OCI-LY7 (cell line): ENCODE results near the gene ZBTB42. TPM values are rescaled to one million over a fixed set of nuclear protein-coding genes. Genes with fewer than 3 reads are reported as not detected.

Experiments used
- BruUV-seq: library from RNA; stranded (reverse); fragments of 400-500 nt; replicated peaks from 2 replicates; lab custom pipeline; 2021; lab: Mats Ljungman, UMichigan
- CTCF ChIA-PET: fragments of 300-600 bp; sonication (Branson Sonifier 250); formaldehyde crosslinking; loops from one replicate; lab custom pipeline; 2022; ENCODE audit warnings: antibody characterized with exemption; ENCODE audit not compliant: unreplicated experiment; lab: Charles Lee
- POLR2A ChIA-PET: fragments of 300-600 bp; sonication (Branson Sonifier 250); formaldehyde crosslinking; loops from one replicate; lab custom pipeline; 2022; ENCODE audit warnings: antibody characterized with exemption; lab: Charles Lee
- DNase-seq: peaks from one replicate; pipeline ENCODE4 v3.0.0-alpha.2; 2015; ENCODE audit warnings: low spot score
- H2AFZ ChIP-seq: fragments of 200-600 bp; sonication (generic), shearing (Covaris generic); 2 replicates; pipeline ENCODE4 v1.6.1; 2014; ENCODE audit warnings: mild to moderate bottlenecking, antibody characterized with exemption, low read length, moderate library complexity
- H3K27ac ChIP-seq: fragments of 200-600 bp; sonication (generic); 2 replicates; pipeline ENCODE4 v1.5.1; 2014; ENCODE audit warnings: mixed run types, low read depth, mild to moderate bottlenecking, moderate library complexity, low read length, inconsistent platforms; ENCODE audit not compliant: poor library complexity, severe bottlenecking
- H3K36me3 ChIP-seq: fragments of 200-600 bp; sonication (generic); 2 replicates; pipeline ENCODE4 v1.6.1; 2014; ENCODE audit warnings: mild to moderate bottlenecking, antibody characterized with exemption, low read length, moderate library complexity, mixed read lengths; ENCODE audit not compliant: insufficient read depth
- H3K4me1 ChIP-seq: fragments of 200-600 bp; sonication (generic); 2 replicates; pipeline ENCODE4 v1.5.1; 2014; ENCODE audit warnings: mild to moderate bottlenecking, low read length; ENCODE audit not compliant: insufficient read depth, poor library complexity, severe bottlenecking
- H3K4me2 ChIP-seq: fragments of 200-600 bp; sonication (generic); 2 replicates; pipeline ENCODE4 v1.6.1; 2014; ENCODE audit warnings: mild to moderate bottlenecking, low read length
- H3K4me3 ChIP-seq: fragments of 200-600 bp; sonication (generic); 2 replicates; pipeline ENCODE4 v1.5.1; 2014; ENCODE audit warnings: mild to moderate bottlenecking, low read depth, low read length; ENCODE audit not compliant: poor library complexity, severe bottlenecking
- H3K79me2 ChIP-seq: fragments of 200-600 bp; sonication (generic); 2 replicates; pipeline ENCODE4 v1.6.1; 2016; ENCODE audit warnings: low read depth, mild to moderate bottlenecking, low read length, moderate library complexity, mixed read lengths; ENCODE audit not compliant: insufficient read depth
- H3K9me2 ChIP-seq: fragments of 200-600 bp; sonication (generic); 2 replicates; pipeline ENCODE4 v1.6.1; 2016; ENCODE audit warnings: mild to moderate bottlenecking, low read length, mixed read lengths; ENCODE audit not compliant: insufficient read depth
- H3K9me3 ChIP-seq: fragments of 200-600 bp; sonication (generic); 2 replicates; pipeline ENCODE4 v1.6.1; 2014; ENCODE audit warnings: mild to moderate bottlenecking, mixed run types, low read length, mixed read lengths
- H4K20me1 ChIP-seq: fragments of 200-600 bp; sonication (generic); 2 replicates; pipeline ENCODE4 v1.6.1; 2014; ENCODE audit warnings: mild to moderate bottlenecking, antibody characterized with exemption, low read length, moderate library complexity, mixed read lengths; ENCODE audit not compliant: insufficient read depth
- CTCF ChIP-seq: fragments of 200-600 bp; sonication (generic); conservative IDR thresholded peaks from 2 replicates; pipeline ENCODE4 v1.5.1; 2014; ENCODE audit warnings: mild to moderate bottlenecking, antibody characterized with exemption, low read length, moderate library complexity, mixed read lengths
- EZH2phosphoT487 ChIP-seq: fragments of 200-600 bp; sonication (generic); IDR thresholded peaks from 2 replicates; pipeline ENCODE4 v1.6.1; 2018; ENCODE audit warnings: low read depth, borderline replicate concordance, mild to moderate bottlenecking, mixed run types, antibody characterized with exemption, low read length, moderate library complexity, mixed read lengths
- intact Hi-C: fragments of 100-400 bp; cut with micrococcal nuclease; formaldehyde crosslinking; loops from one replicate; pipeline ENCODE4 v1.10.0; 2022; ENCODE audit not compliant: unreplicated experiment
- total RNA-seq, 2 experiments: library from RNA; depleted of rRNA in 1 of 2; stranded (reverse); fragments of >200 nt in 1 of 2; shearing (Covaris generic) in 1 of 2; gene quantifications; 2 replicates each; pipeline ENCODE4 v1.2.3, GENCODE V29; 2014 to 2022

Gene ZBTB42
- total RNA-seq, 2 experiments from 2014 or later, result 0.98 to 1.9 TPM

- Histone ChIP-seq H3K9me3 (no peaks in the 10 kb centered on the region), H3K27ac (no peak overlapping the region), H3K36me3 (peaks cover 62% of the 10 kb centered on the region), H3K4me2 (no peak overlapping the region), H3K4me1 (peaks cover 4% of the 10 kb centered on the region), H3K4me3 (no peak overlapping the region), H2AFZ (no peak overlapping the region), H3K79me2 (no peaks in the 10 kb centered on the region), H4K20me1 (no peaks in the 10 kb centered on the region), H3K9me2 (no peaks in the 10 kb centered on the region)
- no TSS peak for BruUV-seq
- ChIA-PET CTCF (no interaction called here), POLR2A (interaction anchor here (0.6 kb wide), 1 partner anchor 262 kb away, joined by 3 read pairs; no protein-coding TSS in a partner anchor)
- intact Hi-C loops, result no loop called here
- TF ChIP-seq EZH2phosphoT487 (no peak), CTCF (no peak)
- DNase-seq, result no peak
Measured at GRCh38 chr14:104772707-104773504, 28.0 kb upstream of the ZBTB42 start.

- no peak overlapping the region for H3K4me3 ChIP-seq
- H3K4me1 ChIP-seq, result peaks cover 1% of the 10 kb centered on the region
- H3K27ac ChIP-seq, result no peak overlapping the region
- ChIA-PET CTCF (no interaction called here), POLR2A (no interaction called here)
- intact Hi-C loops, result no loop called here
- no peak for TF ChIP-seq EZH2phosphoT487
- no peak overlapping the region for H3K4me2 ChIP-seq
- H4K20me1 ChIP-seq, result no peaks in the 10 kb centered on the region
- no peaks in the 10 kb centered on the region for H3K79me2 ChIP-seq
- H2AFZ ChIP-seq, result no peak overlapping the region
- H3K36me3 ChIP-seq, result peaks cover 57% of the 10 kb centered on the region
- H3K9me3 ChIP-seq, result no peaks in the 10 kb centered on the region
- no peak for DNase-seq
- BruUV-seq, result no TSS peak
- no peaks in the 10 kb centered on the region for H3K9me2 ChIP-seq
Measured at GRCh38 chr14:104773505-104774452, 27.1 kb upstream of the ZBTB42 start.

- Histone ChIP-seq H3K4me2 (no peak overlapping the region), H2AFZ (no peak overlapping the region), H3K4me1 (no peaks in the 10 kb centered on the region), H3K36me3 (peaks cover 57% of the 10 kb centered on the region), H3K9me2 (no peaks in the 10 kb centered on the region), H3K9me3 (no peaks in the 10 kb centered on the region), H3K4me3 (no peak overlapping the region), H3K27ac (no peak overlapping the region), H4K20me1 (no peaks in the 10 kb centered on the region), H3K79me2 (no peaks in the 10 kb centered on the region)
- intact Hi-C loops, result no loop called here
- CTCF ChIA-PET, result no interaction called here
- POLR2A ChIA-PET, result no interaction called here
- no peak for DNase-seq
- TF ChIP-seq EZH2phosphoT487 (no peak), CTCF (no peak)
- no TSS peak for BruUV-seq
Measured at GRCh38 chr14:104774453-104775072, 26.3 kb upstream of the ZBTB42 start.
